SK-MEL-5 (cell line): ENCODE data around the gene PRKG1. TPM values are rescaled to one million over a fixed set of nuclear protein-coding genes. Genes with fewer than 3 reads are reported as not detected.

Source experiments
- DNase-seq: peaks from one replicate; pipeline ENCODE4 v3.0.0-alpha.2; 2016; ENCODE audit warnings: low read depth, low spot score
- in situ Hi-C: cut with HindIII; loops from 2 replicates; pipeline ENCODE4 v1.10.0; 2016; ENCODE audit warnings: low sequenced_read_pairs, high pct_unique_total_duplicates, low pct_unique_long_range_greater_than_20kb
- small RNA-seq, 2 experiments: library from RNA; depleted of rRNA; stranded (forward); fragments of <200 nt; gene quantifications; one replicate each; pipeline ENCODE3, GENCODE V24; 2014
- total RNA-seq: library from RNA; depleted of rRNA; stranded (reverse); fragments of >200 nt; shearing (Covaris generic); gene quantifications from 2 replicates; pipeline ENCODE4 v1.2.3, GENCODE V29; 2014; rRNA removed

Gene PRKG1
- total RNA-seq, 1 experiment from 2014 or later, result 4.6 TPM

GRCh38 chr10:52326382-52326781 is 1252.1 kb downstream of the PRKG1 start:
- no peak for DNase-seq
- in situ Hi-C loops, result no loop called here

- DNase-seq, result no peak
Observed at GRCh38 chr10:52331638-52332364, 1257.5 kb downstream of the PRKG1 start.

GRCh38 chr10:52332815-52333214 is 1258.5 kb downstream of the PRKG1 start:
- no peak for DNase-seq
- in situ Hi-C loops, result no loop called here

More at GRCh38 chr10:52331638-52332364, 1257.5 kb downstream of the PRKG1 start:
- in situ Hi-C loops, result no loop called here

GRCh38 chr10:52334595-52334994 is 1260.3 kb downstream of the PRKG1 start:
- no peak for DNase-seq
- in situ Hi-C loops, result no loop called here

- no peak for DNase-seq
Observed at GRCh38 chr10:52335665-52336064, 1261.4 kb downstream of the PRKG1 start.

GRCh38 chr10:52337225-52337624 is 1262.9 kb downstream of the PRKG1 start:
- in situ Hi-C loops, result no loop called here
- DNase-seq, result no peak

More at GRCh38 chr10:52335665-52336064, 1261.4 kb downstream of the PRKG1 start:
- in situ Hi-C loops, result no loop called here

- in situ Hi-C loops, result no loop called here
- no peak for DNase-seq
Observed at GRCh38 chr10:52343439-52343838, 1269.2 kb downstream of the PRKG1 start.

- DNase-seq, result no peak
- in situ Hi-C loops, result no loop called here
Observed at GRCh38 chr10:52346394-52347326, 1272.4 kb downstream of the PRKG1 start.

GRCh38 chr10:52347327-52347667 is 1273.0 kb downstream of the PRKG1 start:
- in situ Hi-C loops, result no loop called here
- no peak for DNase-seq

Small RNAs within 50 kb of the gene (small RNA-seq; reads per million reads assigned to genes)
- 0 to 0.14 reads per million in 2 experiments for gene MIR605

Other genes starting within 250 kb of the PRKG1 start
- gene A1CF, start 188.9 kb upstream of the PRKG1 start, total RNA-seq, result not detected in 2 replicates